MCF 10A (cell line): ENCODE data around the gene MAN1C1. TPM values are rescaled to one million over a fixed set of nuclear protein-coding genes. Genes with fewer than 3 reads are reported as not detected.
A peak's percentile ranks its signal among the peaks of the same experiment; 100 is the strongest.

Experiments used
- BruUV-seq: library from RNA; stranded (reverse); fragments of 400-500 nt; replicated peaks from 2 replicates; lab custom pipeline; 2021; lab: Mats Ljungman, UMichigan
- CTCF ChIA-PET: fragments of 300-600 bp; sonication (Branson Sonifier 250); formaldehyde crosslinking; extraction: SDS; loops from one replicate; lab custom pipeline; 2021; ENCODE audit warnings: antibody characterized with exemption, inconsistent platforms; lab: Yijun Ruan, JAX
- POLR2A ChIA-PET: fragments of 300-600, 350-650 bp; sonication (Branson Sonifier 250); formaldehyde crosslinking; extraction: SDS; loops from one replicate; lab custom pipeline; 2020; ENCODE audit warnings: antibody characterized with exemption, inconsistent platforms; lab: Yijun Ruan, JAX
- DNase-seq: peaks from one replicate; pipeline ENCODE4 v3.0.0-alpha.2; 2018; ENCODE audit not compliant: unreplicated experiment
- H3K27ac Mint-ChIP-seq: one replicate; pipeline ENCODE4 v1.8.0; 2022; ENCODE audit warnings: mild to moderate bottlenecking, low read depth, mixed read lengths; ENCODE audit not compliant: unreplicated experiment
- H3K27me3 Mint-ChIP-seq: one replicate; pipeline ENCODE4 v1.8.0; 2022; ENCODE audit warnings: mixed read lengths; ENCODE audit not compliant: insufficient read depth, unreplicated experiment
- H3K36me3 Mint-ChIP-seq: one replicate; pipeline ENCODE4 v1.8.0; 2022; ENCODE audit warnings: mild to moderate bottlenecking, moderate library complexity, mixed read lengths; ENCODE audit not compliant: insufficient read depth, unreplicated experiment
- H3K4me1 Mint-ChIP-seq: one replicate; pipeline ENCODE4 v1.8.0; 2022; ENCODE audit warnings: mixed read lengths; ENCODE audit not compliant: insufficient read depth, unreplicated experiment
- H3K4me3 Mint-ChIP-seq: one replicate; pipeline ENCODE4 v1.8.0; 2022; ENCODE audit warnings: mild to moderate bottlenecking, moderate library complexity, mixed read lengths; ENCODE audit not compliant: unreplicated experiment
- H3K9me3 Mint-ChIP-seq: one replicate; pipeline ENCODE4 v1.8.0; 2022; ENCODE audit warnings: mixed read lengths; ENCODE audit not compliant: unreplicated experiment
- CTCF ChIP-seq: fragments of 200-600 bp; IDR thresholded peaks from one replicate; pipeline ENCODE4 v1.8.0; 2022; ENCODE audit warnings: antibody characterized with exemption, mild to moderate bottlenecking; ENCODE audit not compliant: unreplicated experiment
- intact Hi-C: fragments of 100-400 bp; cut with micrococcal nuclease; formaldehyde crosslinking; loops from 2 replicates; pipeline ENCODE4 v1.14.1; 2022
- total RNA-seq: library from RNA; stranded (reverse); gene quantifications from 2 replicates; pipeline ENCODE4 v1.2.3, GENCODE V29; 2022

MAN1C1 gene
- total RNA-seq, 1 experiment from 2014 or later: not detected

- no peak for TF ChIP-seq CTCF
- no peak overlapping the region for H3K4me3 Mint-ChIP-seq
- no peaks in the 10 kb centered on the region for H3K36me3 Mint-ChIP-seq
- no peaks in the 10 kb centered on the region for H3K9me3 Mint-ChIP-seq
- peaks cover 18% of the 10 kb centered on the region for H3K4me1 Mint-ChIP-seq
- POLR2A ChIA-PET: no interaction called here
- no peaks in the 10 kb centered on the region for H3K27me3 Mint-ChIP-seq
- CTCF ChIA-PET: interaction anchor here (0.6 to 1.7 kb wide), 12 partner anchors 8 to 295 kb away, joined by 3 to 15 read pairs (median 4); no protein-coding TSS in a partner anchor
- BruUV-seq: no TSS peak
- DNase-seq: no peak
- intact Hi-C loops: loop anchor here (5.0 to 10.0 kb wide), 5 partner anchors 99 to 551 kb away; partner anchors contain the start of gene RSRP1
- H3K27ac Mint-ChIP-seq: no peak overlapping the region
These were observed 179.6 kb downstream of the MAN1C1 start for GRCh38 chr1:25795946-25796810.

GRCh38 chr1:25796811-25797458 is 180.3 kb downstream of the MAN1C1 start:
- no TSS peak for BruUV-seq
- ChIA-PET CTCF (interaction anchor here (0.6 to 2.1 kb wide), 14 partner anchors 9 to 295 kb away, joined by 3 to 15 read pairs (median 7); no protein-coding TSS in a partner anchor), POLR2A (no interaction called here)
- peak; percentile 83 for DNase-seq
- Mint-ChIP-seq H3K4me3 (no peak overlapping the region), H3K27ac (no peak overlapping the region), H3K36me3 (no peaks in the 10 kb centered on the region), H3K4me1 (peaks cover 18% of the 10 kb centered on the region), H3K27me3 (no peaks in the 10 kb centered on the region), H3K9me3 (no peaks in the 10 kb centered on the region)
- TF ChIP-seq CTCF: peak; percentile 79
- intact Hi-C loops: loop anchor here (1.0 to 10.0 kb wide), 6 partner anchors 100 to 552 kb away; partner anchors contain the start of gene RSRP1

GRCh38 chr1:25797939-25798338 is 181.3 kb downstream of the MAN1C1 start:
- TF ChIP-seq CTCF: peak; percentile 40
- H3K36me3 Mint-ChIP-seq: no peaks in the 10 kb centered on the region
- H3K4me1 Mint-ChIP-seq: peaks cover 18% of the 10 kb centered on the region
- no peak overlapping the region for H3K27ac Mint-ChIP-seq
- DNase-seq: peak; percentile 55
- ChIA-PET CTCF (interaction anchor here (0.5 to 2.1 kb wide), 11 partner anchors 159 to 279 kb away, joined by 3 to 14 read pairs (median 4); partner anchors contain the start of gene PAFAH2), POLR2A (no interaction called here)
- H3K9me3 Mint-ChIP-seq: no peaks in the 10 kb centered on the region
- BruUV-seq: no TSS peak
- H3K27me3 Mint-ChIP-seq: no peaks in the 10 kb centered on the region
- intact Hi-C loops: loop anchor here (1.0 to 10.0 kb wide), 6 partner anchors 101 to 553 kb away; partner anchors contain the start of gene RSRP1
- no peak overlapping the region for H3K4me3 Mint-ChIP-seq
